HG02885 (cell line): ENCODE data around the gene ARID1B.

ENCODE experiments used
- ATAC-seq: cut with Tn5 transposase; IDR thresholded peaks from one replicate; pipeline ENCODE4 v1.9.1; 2021; ENCODE audit warnings: mild to moderate bottlenecking; ENCODE audit not compliant: unreplicated experiment, poor library complexity

The ARID1B gene

DNA sequence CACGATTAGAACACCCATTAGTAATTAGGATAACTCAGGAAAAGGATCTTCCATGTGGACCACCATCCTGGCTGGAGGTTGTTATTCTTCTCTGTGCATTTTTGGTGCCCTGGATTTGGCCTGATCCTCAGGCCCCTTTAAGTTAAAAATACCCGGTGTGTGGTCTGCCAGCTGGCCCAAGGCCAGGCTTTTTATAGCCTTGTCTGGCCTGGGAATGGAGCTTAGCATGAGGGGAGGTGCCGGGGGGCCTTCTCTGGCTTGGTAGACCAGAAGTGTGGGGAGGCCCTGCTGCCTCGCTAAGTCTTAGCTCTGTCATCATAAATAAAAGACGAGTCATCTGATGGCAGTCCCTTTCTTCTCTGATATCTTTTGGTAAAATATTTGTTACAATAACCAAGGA lies 71.4 kb downstream of the ARID1B start:
- ATAC-seq, result no peak

DNA sequence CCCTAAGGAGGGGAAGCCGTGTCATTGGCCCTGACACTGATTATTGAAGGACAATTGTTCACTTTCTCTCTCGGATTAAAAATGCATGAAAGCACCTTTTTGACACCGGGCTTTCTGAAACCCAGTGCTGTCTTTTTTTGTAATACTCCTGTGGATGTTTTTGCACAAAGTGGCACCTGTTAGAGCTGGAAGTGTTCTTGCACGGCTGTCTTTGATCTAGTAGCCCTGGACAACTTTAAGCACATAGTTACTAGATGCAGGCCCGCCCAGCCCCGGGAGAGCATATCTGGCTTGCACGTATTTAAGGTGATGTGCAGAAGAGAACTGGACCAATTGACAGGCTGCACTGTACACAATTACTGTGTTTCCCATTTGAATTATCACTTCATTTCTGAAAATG lies 72.6 kb downstream of the ARID1B start:
- no peak for ATAC-seq

DNA sequence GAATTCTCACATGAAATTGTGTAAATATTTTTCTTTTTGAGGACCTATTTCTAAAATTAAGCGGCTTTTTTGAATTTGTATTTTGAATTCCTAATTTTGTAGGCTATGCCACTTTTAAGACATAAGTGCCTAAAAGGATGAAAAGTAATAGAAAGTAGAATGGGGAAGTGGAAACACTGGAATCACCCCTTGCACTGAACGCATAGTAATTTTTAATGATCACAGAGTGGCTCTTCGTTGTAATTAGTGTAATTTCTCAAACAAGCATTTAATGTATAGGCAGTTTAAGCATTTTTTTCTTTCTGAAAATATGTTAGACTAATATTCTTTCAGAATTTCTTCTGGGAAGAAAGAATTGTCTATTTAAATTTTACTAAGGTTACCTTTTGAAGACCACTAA lies 73.2 kb downstream of the ARID1B start:
- no peak for ATAC-seq

DNA sequence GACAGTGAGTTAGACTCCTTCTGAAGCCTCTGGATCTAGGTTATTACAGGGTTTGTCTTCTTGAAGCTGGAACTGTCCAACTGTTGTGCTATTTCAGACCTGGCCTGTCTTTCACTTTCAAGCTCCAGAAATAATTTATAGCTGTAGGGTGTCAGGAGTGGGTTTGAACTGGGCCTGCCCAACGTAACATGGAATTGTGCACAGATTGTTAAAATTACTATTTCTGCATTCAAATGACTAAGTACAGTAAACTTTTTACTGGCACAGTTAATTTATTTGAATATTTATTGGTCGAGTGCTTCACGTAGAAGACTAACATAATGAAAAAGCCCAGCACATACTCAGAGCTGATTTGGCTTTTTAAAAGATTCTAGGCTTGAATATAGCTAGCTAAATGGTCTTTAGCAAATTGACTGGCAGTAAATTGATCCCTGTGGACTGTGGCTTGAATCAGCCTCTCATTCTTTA lies 74.3 kb downstream of the ARID1B start:
- no peak for ATAC-seq

DNA sequence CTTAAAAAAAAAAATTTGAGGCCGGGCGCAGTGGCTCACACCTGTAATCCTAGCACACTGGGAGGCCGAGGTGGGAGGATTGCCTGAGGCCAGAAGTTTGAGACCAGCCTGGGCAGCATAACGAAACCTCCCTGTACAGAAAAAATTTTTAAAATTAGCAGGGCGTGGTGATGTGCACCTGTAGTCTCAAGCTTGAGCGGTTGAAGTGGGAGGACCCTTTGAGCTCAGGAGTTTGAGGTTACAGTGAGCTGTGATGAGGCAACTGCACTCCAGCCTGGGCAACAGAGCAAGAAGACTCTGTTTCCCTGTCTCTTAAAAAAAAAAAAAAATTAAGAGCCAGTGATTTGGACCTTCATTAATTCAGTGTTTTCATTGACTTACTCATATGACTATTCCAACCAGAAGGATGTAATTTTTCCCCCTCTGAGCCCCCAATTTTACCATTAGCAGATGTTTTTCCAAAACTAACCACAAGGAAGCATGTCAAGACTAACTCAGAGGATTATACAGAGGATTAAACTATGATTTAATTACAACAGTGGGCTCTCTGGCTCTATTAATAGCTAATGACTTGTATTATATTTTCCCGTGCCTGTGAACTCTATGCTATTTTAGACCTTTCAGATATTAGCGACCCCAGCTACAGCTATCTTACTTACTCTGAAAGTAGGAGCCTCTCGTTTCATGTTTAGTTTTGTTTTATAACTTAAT lies 75.1 kb downstream of the ARID1B start:
- peak; percentile 71 for ATAC-seq

DNA sequence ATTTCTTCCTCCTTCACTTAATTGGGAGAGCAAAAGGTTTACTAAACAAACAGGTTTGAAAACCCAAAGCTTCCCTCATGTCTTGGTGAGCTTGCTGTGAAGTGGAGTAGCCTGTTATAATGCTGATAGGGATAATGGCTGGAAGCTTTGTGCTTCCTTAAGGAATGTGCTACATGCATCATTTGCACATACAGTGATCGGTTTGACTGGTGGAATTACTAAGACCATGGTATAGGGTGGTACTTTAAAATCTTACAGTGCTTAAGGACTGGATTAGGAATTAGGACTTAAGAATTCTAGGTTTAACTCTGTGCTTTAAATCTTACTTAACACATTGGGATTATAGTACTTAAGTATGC lies 75.7 kb downstream of the ARID1B start:
- no peak for ATAC-seq

DNA sequence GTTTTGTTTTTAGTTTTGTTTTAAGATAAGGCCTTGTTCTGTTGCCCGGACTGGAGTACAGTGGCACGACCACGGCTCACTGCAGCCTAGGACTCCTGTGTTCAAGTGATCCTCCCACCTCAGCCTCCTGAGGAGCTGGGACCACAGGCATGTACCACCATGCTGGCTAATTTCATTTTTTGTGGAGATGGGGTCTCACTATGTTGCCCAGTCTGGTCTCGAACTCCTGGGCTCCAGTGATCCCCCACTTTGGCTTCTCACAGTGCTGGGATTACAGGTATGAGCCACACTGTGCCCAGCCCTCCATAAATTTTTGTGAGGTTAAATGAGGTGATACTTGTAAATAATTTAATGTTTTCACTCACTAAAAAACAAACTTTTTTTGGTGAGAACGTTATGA lies 76.6 kb downstream of the ARID1B start:
- no peak for ATAC-seq

DNA sequence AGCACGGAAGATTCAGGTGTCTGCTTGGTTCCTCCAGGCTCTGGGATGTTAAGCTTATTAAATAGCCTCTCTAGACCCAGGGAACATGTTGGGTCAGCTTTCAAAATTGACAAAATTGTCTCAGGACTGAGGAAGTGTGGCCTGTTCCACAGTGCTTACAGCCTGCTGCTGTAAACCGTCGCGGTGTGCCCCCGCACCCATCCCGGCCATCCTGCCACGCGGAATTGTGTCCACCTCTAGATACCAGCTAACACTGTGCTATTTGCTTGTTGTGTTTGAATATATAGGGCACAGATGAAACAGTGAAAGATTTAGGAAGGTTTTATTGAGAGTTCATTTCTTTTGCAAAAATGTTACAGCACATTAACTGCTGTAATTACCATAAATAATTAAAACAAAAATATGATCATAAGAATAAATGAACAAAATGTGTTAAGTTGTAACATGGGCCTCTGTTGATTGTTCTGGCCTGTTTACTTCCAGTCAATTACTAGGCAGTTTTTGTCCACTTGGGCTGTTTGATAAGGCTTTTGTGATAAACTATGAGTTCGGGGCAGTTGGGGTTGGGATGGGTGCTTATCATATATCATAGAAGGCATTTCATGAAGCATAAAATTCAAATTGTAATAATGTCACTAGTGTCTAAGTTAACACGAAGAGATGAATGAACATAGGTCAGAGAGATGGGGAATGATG lies 77.4 kb downstream of the ARID1B start:
- no peak for ATAC-seq

DNA sequence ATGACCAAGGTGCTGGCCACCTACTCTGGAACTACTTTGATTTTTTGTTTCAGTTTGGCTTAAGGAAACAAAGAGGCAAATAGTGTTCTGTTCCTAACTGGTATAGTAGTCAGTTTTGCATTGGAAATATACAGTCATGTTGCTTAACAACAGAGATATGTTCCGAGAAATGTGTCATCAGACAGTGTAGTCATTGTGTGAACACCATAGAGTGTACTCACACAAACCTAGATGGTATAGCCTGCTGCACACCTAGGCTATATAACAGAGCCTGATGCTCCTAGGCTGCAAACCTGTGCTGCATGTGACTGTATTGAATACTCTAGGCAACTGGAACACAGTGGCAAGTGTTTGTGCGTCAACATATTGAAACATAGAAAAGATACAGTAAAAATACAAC lies 80.4 kb downstream of the ARID1B start:
- ATAC-seq, result peak; percentile 67

DNA sequence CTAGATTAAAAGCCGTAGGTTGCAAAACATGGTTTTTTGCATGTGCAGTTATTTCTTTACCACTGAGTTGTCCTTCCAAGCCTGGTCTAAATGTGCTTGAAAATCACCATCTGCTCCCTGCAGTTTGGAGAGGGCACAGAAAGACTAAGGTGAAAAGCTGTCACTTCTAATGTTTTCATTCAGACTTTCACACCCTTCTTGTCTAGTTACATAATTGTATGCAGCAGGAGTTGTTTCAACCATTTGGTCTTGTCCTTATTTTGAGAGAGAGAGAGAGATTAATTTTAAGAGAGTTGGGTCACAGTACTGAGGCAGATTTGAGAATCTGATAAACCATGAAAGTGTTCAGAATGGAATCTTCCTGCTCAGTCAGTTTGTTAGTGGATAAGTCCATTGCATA lies 82.5 kb downstream of the ARID1B start:
- ATAC-seq, result no peak

DNA sequence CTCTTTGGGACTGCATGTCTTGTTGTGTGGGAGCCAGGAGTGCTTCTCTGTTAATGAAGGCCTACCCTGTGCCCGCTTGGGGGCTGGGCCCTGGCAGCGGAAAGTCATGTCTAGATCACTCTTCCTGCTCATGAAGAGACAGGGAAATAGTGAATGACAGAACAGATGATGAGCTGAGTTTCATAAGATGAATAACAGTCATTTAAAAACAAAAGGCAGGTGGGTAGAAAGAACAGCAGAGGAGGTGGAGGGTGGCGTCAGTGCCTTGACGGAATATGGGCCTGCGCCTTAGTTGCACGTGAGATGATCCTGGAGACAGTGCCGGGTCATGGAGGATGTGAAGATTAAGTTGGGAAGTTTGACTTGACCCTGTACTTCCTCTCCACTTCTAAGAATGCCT lies 85.5 kb downstream of the ARID1B start:
- no peak for ATAC-seq

DNA sequence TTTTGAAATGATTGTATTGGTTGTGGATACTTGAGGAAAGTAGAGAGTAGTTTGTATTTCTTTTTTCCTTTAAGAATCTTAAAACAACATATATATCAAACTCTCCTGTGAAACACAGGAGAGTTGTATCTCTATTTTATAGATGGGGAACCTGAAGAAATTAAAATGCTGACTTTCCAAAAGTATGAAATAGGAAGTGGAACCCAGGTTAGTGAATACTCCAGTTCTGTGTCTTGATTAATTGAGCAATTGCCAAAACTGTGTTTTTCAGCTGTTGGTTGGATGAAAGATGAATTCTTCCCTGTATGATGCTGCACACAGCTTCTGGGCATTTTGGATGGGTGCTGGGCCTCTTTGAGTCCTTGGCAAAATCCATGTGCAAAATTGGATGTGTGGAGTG lies 86.3 kb downstream of the ARID1B start:
- ATAC-seq, result no peak

DNA sequence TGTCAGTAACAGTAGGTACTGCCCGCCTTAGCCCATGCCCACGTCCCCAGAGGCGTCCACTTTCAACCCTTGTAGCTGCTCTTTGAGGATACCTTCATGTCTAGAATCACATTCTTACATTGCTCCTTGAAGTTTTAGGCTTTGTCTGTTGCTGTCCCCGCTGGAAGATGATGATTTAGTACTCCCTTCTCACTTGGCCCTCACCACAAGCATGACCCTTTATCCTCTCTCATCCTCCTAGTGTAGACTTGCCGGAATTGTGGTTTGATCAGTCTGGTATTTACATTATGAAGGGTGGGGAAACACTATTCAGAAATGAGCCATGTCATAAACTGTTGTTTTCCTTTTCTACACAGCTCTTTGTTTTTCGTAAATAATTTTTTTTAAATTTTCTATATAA lies 87.4 kb downstream of the ARID1B start:
- ATAC-seq, result no peak

DNA sequence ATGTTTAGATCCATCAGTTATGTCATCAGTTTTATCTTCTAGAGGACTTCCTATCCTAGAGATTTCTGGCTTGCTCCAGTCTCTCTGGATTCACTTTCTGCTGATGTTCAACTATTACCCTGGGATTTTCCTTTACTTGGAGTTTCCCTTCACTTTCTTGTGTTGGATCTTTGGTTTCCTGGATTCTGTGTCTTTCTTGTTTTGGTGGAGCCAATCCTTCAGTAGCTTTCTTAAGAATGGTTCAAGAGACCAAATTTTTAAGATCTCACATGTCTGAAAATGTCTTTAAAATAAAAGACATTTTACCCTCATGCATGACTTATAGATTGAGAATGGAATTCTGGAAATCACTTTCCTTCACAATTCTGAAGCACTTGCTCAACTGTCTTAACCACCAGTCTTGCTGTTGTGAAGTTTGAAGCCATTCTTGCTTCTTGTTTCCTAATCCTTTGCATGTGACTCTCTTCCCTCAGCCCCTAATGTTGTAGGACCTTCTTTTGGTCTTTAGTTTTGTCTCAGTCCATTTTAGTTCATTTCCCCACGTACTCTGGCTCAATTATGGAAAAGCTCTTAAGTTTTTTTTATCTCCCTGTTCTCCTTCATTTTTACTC lies 87.9 kb downstream of the ARID1B start:
- no peak for ATAC-seq

DNA sequence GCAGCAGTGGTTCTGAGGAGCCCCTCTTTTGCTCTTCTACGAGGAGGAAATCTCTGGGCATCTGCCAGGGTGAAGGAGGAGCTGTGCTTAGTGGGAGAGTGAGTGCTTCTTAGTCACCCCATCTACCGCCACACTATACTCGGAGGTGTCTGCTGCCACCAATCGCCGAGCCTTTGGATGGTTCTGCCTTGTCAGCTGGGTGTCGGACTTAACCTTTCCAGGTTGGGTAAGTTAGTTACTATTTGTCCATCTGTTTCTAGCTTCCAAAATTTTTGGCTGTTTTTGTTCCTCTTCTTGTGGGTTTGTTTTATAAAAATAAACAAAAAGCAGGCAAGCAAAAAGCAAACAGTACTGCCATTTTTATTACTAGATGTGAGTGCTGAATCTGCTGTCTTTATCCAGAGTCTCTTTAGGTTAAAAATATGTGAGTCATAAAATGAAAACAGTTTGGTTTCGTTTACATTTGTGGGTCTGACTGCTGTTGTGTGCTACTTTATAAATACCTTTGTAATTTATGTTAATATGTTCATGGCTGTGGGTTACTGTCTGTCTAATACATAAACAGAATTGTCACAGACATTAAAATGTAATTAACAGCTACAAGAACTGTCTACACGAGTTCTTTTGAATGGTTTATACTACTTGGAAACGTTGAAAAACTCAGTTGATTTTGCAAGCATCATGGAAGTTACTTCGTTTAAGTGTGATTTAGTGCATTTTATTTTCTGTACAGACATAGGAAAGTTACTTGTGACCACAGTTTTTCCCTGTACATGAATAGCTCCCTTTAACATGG lies 89.2 kb downstream of the ARID1B start:
- ATAC-seq, result peak; percentile 66

DNA sequence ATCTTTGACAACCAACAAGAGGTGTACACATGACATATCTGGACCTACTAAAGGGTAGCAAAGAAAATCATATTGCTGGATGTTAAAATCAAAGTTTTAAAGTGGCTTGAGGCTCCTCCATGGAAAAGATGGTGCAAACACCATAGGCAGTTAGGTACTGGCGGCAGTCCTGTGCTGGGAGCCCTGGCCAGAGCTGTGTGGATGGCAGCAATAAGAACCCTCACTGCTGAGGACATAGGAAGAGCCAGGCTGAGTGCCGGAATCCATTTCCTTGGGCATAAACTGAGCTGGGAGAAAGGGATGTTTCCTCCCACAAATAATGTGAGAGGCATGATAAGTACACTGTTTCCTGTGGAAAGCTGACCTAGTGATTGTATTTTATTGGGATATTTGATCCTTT lies 89.9 kb downstream of the ARID1B start:
- ATAC-seq, result no peak

DNA sequence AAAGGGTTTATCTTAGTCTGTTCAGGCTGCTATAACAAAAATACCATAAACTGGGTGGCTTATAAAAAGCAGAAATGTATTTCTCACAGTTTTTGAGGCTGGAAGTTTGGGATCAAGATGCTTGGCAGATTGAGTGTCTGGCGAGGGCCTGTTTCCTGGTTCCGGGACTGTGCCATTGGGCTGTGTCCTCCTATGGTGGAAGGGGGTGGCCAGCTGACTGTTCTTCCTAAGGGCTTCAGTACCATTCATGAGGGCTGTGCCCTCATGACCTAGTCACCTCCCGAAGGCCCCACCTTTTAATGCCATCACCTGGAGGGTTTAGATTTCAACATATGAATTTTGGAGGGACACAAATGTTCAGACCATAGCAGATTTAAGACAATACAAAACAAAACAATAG lies 91.2 kb downstream of the ARID1B start:
- ATAC-seq, result no peak

DNA sequence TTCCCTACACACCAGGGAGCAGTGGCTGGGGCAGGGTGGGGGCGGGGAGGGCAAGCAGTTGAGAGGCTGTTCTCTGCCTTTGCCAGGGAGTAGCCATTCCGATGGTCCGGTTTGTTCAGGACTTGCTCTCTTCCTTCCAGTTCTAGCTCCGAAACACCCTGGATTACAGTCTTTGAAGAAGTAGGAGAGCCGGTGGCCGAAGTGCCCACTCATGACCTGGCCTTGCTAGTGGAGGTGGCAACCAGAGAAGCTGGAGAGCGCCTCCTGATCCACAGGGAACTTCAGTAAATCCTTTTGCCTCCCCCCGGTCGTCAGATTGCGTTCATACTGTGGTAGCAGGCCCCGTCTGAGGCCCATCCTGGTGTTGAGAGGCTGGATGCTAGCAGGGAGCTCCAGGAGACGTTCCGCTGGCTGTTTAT lies 92.8 kb downstream of the ARID1B start:
- ATAC-seq, result no peak

DNA sequence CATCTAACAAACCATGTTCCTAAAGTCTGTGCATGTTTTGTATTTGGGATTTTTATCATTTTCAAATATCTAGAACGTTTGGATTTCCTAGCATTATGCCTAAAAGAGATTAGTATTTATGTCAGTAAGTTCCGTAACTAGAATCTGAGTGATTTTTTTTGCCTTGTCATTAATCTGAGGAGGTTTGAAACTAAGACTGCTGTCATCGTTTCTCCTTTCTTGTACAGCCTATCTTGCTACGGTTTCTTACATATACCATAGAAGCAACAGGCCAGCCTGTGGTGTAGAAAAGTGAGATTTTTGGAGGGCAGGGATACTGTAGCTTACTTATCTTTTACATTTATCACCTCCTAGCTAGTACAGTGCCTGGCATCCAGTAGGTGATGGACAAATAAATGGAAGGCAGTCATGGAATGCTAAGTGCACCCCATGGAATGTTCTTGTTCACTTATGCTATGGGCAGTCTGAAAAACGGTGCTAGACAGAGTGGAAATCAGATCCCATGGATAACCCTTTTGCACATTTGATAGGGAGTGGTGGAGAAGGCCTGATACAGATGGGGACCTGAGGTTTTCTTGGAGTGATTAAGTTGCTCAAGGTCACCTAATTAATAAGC lies 93.9 kb downstream of the ARID1B start:
- ATAC-seq, result no peak

DNA sequence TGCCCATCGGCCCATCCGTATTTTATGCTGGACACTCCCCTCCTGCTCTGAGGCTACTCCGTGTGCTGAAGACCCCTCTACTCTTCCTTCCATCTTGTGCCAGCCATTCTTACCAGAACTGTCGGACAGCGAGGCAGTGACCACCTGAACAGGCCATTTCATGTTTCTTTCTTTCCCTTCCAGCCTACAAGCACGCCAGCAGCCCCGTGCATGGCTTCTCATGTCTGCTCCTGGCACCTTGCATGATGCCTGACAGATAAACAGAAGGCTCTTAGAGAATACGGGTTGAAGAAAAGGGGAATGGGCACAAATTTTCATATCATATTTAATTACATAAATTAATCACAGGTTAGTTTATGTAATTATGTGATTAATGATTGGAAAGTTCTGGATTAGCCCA lies 95.7 kb downstream of the ARID1B start:
- ATAC-seq, result no peak
